ENCODE results near the gene ITGB5.

- TF ChIP-seq CEBPB (IDR thresholded peaks at IDR 0.05) (no peak), USF1 (IDR thresholded peaks at IDR 0.05) (no peak), NFIC (IDR thresholded peaks at IDR 0.05) (no peak), EP300 (IDR thresholded peaks at IDR 0.05; ENCODE audit: borderline replicate concordance) (no peak), RAD21 (IDR thresholded peaks at IDR 0.05; ENCODE audit: low read depth) (no peak), TEAD4 (IDR thresholded peaks at IDR 0.05) (no peak)
- TF ChIP-seq, protein P1, sequence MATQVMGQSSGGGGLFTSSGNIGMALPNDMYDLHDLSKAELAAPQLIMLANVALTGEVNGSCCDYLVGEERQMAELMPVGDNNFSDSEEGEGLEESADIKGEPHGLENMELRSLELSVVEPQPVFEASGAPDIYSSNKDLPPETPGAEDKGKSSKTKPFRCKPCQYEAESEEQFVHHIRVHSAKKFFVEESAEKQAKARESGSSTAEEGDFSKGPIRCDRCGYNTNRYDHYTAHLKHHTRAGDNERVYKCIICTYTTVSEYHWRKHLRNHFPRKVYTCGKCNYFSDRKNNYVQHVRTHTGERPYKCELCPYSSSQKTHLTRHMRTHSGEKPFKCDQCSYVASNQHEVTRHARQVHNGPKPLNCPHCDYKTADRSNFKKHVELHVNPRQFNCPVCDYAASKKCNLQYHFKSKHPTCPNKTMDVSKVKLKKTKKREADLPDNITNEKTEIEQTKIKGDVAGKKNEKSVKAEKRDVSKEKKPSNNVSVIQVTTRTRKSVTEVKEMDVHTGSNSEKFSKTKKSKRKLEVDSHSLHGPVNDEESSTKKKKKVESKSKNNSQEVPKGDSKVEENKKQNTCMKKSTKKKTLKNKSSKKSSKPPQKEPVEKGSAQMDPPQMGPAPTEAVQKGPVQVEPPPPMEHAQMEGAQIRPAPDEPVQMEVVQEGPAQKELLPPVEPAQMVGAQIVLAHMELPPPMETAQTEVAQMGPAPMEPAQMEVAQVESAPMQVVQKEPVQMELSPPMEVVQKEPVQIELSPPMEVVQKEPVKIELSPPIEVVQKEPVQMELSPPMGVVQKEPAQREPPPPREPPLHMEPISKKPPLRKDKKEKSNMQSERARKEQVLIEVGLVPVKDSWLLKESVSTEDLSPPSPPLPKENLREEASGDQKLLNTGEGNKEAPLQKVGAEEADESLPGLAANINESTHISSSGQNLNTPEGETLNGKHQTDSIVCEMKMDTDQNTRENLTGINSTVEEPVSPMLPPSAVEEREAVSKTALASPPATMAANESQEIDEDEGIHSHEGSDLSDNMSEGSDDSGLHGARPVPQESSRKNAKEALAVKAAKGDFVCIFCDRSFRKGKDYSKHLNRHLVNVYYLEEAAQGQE (IDR thresholded peaks at IDR 0.05; ENCODE audit: low read depth), result no peak
Measured at GRCh38 chr3:124858275-124858674, 28.9 kb downstream of the ITGB5 start.

All from Ishikawa (cell line).